Activated CD8-positive, alpha-beta memory T cell treated with anti-CD3 and anti-CD28 coated beads for 4 hours (primary cell): Measurements from ENCODE around the gene ERC2.

Source experiments
- DNase-seq, 2 donors: peaks; one replicate each; pipeline ENCODE4 v3.0.0-alpha.2; 2020; ENCODE audit warnings: low read depth in 2 of 2

Gene ERC2

GRCh38 chr3:56253941-56254665, 214.2 kb downstream of the ERC2 start:
- no peak for DNase-seq

- no peak for DNase-seq
Measured at GRCh38 chr3:56251343-56251945, 216.8 kb downstream of the ERC2 start.

GRCh38 chr3:56248021-56248420, 220.2 kb downstream of the ERC2 start:
- no peak for DNase-seq

- no peak for DNase-seq
Measured at GRCh38 chr3:56238299-56238698, 230.0 kb downstream of the ERC2 start.

GRCh38 chr3:56233742-56234141, 234.5 kb downstream of the ERC2 start:
- no peak for DNase-seq

GRCh38 chr3:56229311-56229710, 239.0 kb downstream of the ERC2 start:
- DNase-seq = no peak

GRCh38 chr3:56222866-56223265, 245.4 kb downstream of the ERC2 start:
- no peak for DNase-seq

- DNase-seq = no peak
Measured at GRCh38 chr3:56219894-56220805, 248.1 kb downstream of the ERC2 start.

GRCh38 chr3:56209982-56210751, 258.1 kb downstream of the ERC2 start:
- DNase-seq = no peak

GRCh38 chr3:56207922-56208321, 260.3 kb downstream of the ERC2 start:
- no peak for DNase-seq

- DNase-seq = no peak
Measured at GRCh38 chr3:56205406-56205805, 262.9 kb downstream of the ERC2 start.

- no peak for DNase-seq
Measured at GRCh38 chr3:56202997-56203396, 265.3 kb downstream of the ERC2 start.

GRCh38 chr3:56201407-56201806, 266.9 kb downstream of the ERC2 start:
- DNase-seq = no peak

- no peak for DNase-seq
Measured at GRCh38 chr3:56200251-56200650, 268.0 kb downstream of the ERC2 start.

- no peak for DNase-seq
Measured at GRCh38 chr3:56197991-56198390, 270.3 kb downstream of the ERC2 start.

GRCh38 chr3:56197259-56197965, 270.9 kb downstream of the ERC2 start:
- DNase-seq = no peak

- no peak for DNase-seq
Measured at GRCh38 chr3:56196700-56197099, 271.6 kb downstream of the ERC2 start.

GRCh38 chr3:56193519-56193918, 274.7 kb downstream of the ERC2 start:
- DNase-seq = no peak

- DNase-seq = no peak
Measured at GRCh38 chr3:56192001-56192400, 276.3 kb downstream of the ERC2 start.

- no peak for DNase-seq
Measured at GRCh38 chr3:56190771-56191305, 277.4 kb downstream of the ERC2 start.

GRCh38 chr3:56190130-56190529, 278.1 kb downstream of the ERC2 start:
- no peak for DNase-seq
